ENCODE results near the gene SEZ6L2.
"Not testable (repeated sequence)": the region's sequence is repeated elsewhere in the genome, so short reads cannot be mapped to it uniquely, and the experiment has no call there.

The SEZ6L2 gene

GRCh38 chr16:29835926-29836325, 63.4 kb downstream of the SEZ6L2 start:
- CTCF ChIA-PET: interaction anchor here (5.4 kb wide), 1 partner anchor 12 kb away, joined by 37 read pairs; no protein-coding TSS in a partner anchor
- POLR2A ChIA-PET: interaction anchor here (0.7 kb wide), 2 partner anchors 13 to 63 kb away, joined by 3 read pairs; partner anchors contain the start of gene SEZ6L2

GRCh38 chr16:29834079-29834478, 65.3 kb downstream of the SEZ6L2 start:
- no peak for TF ChIP-seq CTCF (IDR thresholded peaks at IDR 0.05; ENCODE audit: insufficient read depth, low read length, missing control alignments)
- ChIA-PET CTCF (interaction anchor here (1.4 to 5.4 kb wide), 3 partner anchors 11 to 50 kb away, joined by 3 to 37 read pairs (median 5); no protein-coding TSS in a partner anchor), POLR2A (no interaction called here)
- H3K4me3 ChIP-seq (ENCODE audit: low read depth, low read length): no peak overlapping the region
- no peak for DNase-seq (ENCODE audit: low read depth, low spot score)

More at GRCh38 chr16:29835926-29836325, 63.4 kb downstream of the SEZ6L2 start:
- no peak overlapping the region for H3K4me3 ChIP-seq (ENCODE audit: low read depth, low read length)
- TF ChIP-seq CTCF (IDR thresholded peaks at IDR 0.05; ENCODE audit: insufficient read depth, low read length, missing control alignments): no peak
- no peak for DNase-seq (ENCODE audit: low read depth, low spot score)

DNA sequence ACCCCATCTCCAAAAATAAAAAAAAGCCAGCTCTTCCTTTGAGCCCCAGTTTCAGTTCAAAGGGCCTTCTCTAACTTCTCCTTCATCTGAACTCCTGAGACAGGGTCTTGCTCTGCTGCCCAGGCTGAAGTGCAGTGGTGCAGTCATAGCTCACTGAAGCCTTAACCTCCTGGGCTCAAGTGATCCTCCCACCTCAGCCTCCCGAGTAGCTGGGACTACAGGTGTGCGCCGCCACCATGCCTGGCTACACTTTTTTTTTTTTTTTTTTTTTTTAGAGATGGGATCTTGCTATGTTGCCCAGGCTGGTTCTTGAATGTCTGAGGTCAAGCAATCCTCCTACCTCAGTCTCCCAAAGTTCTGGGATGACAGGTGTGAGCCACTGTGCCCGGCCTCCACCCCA, 66.1 kb downstream of the SEZ6L2 start:
- CTCF ChIA-PET: interaction anchor here (1.7 to 5.4 kb wide), 2 partner anchors 15 to 49 kb away, joined by 3 to 37 read pairs; no protein-coding TSS in a partner anchor
- DNase-seq (ENCODE audit: low read depth, low spot score); H3K4me3 ChIP-seq (ENCODE audit: low read depth, low read length); POLR2A ChIA-PET: not testable (repeated sequence)

DNA sequence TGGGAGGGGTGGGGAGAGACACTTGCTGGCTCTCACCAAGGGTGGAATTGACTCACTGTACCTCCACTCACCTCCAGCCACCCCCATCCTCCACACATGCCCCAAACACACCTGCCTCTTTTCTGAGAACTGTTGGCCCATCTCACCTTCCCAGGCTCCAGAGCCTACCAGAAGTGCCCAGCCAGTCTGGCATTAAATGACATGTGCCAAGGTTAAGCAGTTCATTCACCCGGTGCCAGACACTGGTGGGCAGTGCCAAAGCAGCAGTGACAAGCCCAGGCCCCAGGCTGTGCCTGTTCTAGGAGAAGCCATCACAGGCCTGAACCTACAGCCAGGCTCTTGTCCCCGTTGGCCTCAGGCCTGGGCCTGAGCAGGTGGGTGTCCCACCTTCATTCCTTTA, 67.9 kb downstream of the SEZ6L2 start:
- no peak overlapping the region for H3K4me3 ChIP-seq (ENCODE audit: low read depth, low read length)
- CTCF ChIA-PET: no interaction called here
- no peak for DNase-seq (ENCODE audit: low read depth, low spot score)
- POLR2A ChIA-PET: interaction anchor here (0.7 kb wide), 1 partner anchor 11 kb away, joined by 3 read pairs; no protein-coding TSS in a partner anchor
- TF ChIP-seq CTCF (IDR thresholded peaks at IDR 0.05; ENCODE audit: insufficient read depth, low read length, missing control alignments): no peak

GRCh38 chr16:29830774-29831173, 68.6 kb downstream of the SEZ6L2 start:
- H3K4me3 ChIP-seq (ENCODE audit: low read depth, low read length): no peak overlapping the region
- POLR2A ChIA-PET: interaction anchor here (0.7 kb wide), 1 partner anchor 11 kb away, joined by 3 read pairs; no protein-coding TSS in a partner anchor
- CTCF ChIA-PET: no interaction called here
- no peak for DNase-seq (ENCODE audit: low read depth, low spot score)
- TF ChIP-seq CTCF (IDR thresholded peaks at IDR 0.05; ENCODE audit: insufficient read depth, low read length, missing control alignments): no peak

- ChIA-PET CTCF (interaction anchor here (1.0 to 10.3 kb wide), 5 partner anchors 9 to 196 kb away, joined by 3 to 99 read pairs (median 5); partner anchors contain the start of gene C16orf92), POLR2A (interaction anchor here (0.6 to 2.3 kb wide), 4 partner anchors 11 to 147 kb away, joined by 3 to 11 read pairs (median 4); partner anchors contain the start of gene PAGR1)
- DNase-seq (ENCODE audit: low read depth, low spot score): no peak
- no peak for TF ChIP-seq CTCF (IDR thresholded peaks at IDR 0.05; ENCODE audit: insufficient read depth, low read length, missing control alignments)
- no peak overlapping the region for H3K4me3 ChIP-seq (ENCODE audit: low read depth, low read length)
Observed at GRCh38 chr16:29826342-29826695, 73.0 kb downstream of the SEZ6L2 start.
